Mucosa of stomach (tissue), 1 donor: ENCODE results near the gene MYOD1.

ENCODE experiments used
- H3K27me3 ChIP-seq: one replicate; pipeline ENCODE4 v1.7.0; 2013; ENCODE audit warnings: mild to moderate bottlenecking, low read length; ENCODE audit not compliant: control insufficient read depth, insufficient read depth
- H3K36me3 ChIP-seq: one replicate; pipeline ENCODE4 v1.7.0; 2013; ENCODE audit warnings: low read length; ENCODE audit not compliant: control insufficient read depth, insufficient read depth
- H3K4me1 ChIP-seq: one replicate; pipeline ENCODE4 v1.7.0; 2013; ENCODE audit warnings: mild to moderate bottlenecking, low read length; ENCODE audit not compliant: control insufficient read depth, insufficient read depth
- H3K4me3 ChIP-seq: one replicate; pipeline ENCODE4 v1.7.0; 2013; ENCODE audit warnings: low read length
- H3K9ac ChIP-seq: one replicate; pipeline ENCODE4 v1.7.0; 2013; ENCODE audit warnings: mild to moderate bottlenecking, low read length, moderate library complexity
- H3K9me3 ChIP-seq: one replicate; pipeline ENCODE4 v1.7.0; 2013; ENCODE audit warnings: mild to moderate bottlenecking, low read length, moderate library complexity; ENCODE audit not compliant: control insufficient read depth
- donor health status: Pancreatic carcinoma.

Gene MYOD1

GRCh38 chr11:17693531-17693930, 25.8 kb upstream of the MYOD1 start:
- H3K4me1 ChIP-seq, result no peaks in the 10 kb centered on the region
- H3K27me3 ChIP-seq, result peaks cover 46% of the 10 kb centered on the region
- H3K9me3 ChIP-seq, result no peaks in the 10 kb centered on the region
- no peak overlapping the region for H3K4me3 ChIP-seq
- no peak overlapping the region for H3K9ac ChIP-seq
- no peaks in the 10 kb centered on the region for H3K36me3 ChIP-seq

DNA sequence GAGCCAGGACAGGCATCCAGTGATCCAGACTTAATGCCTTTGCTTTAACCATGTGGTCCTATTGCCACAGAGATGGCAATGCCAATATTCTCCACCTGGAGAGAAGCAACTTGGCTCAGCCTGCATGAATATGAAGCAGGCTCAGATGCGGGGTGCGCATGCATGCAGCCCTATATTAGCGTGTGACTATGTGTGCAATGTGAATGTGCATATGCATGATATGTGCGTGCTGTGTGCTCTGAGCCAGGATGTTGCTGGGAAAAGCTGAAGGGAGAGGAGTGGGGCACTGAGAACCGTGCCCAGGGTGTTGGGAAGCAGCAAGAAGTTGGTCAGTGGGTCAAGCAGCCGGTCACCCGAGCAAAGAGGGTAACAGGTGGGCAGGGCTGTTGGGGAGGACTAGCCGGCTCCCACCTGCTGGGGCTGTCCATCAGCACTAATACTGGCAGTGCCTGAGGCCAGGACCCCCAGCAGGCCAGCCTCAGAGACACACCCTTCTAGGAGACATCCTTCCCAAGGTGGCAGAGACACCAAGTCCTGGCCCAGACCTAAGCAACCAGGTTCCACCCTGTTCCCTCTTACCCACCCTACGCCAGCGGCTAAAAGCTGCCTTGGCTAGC, 24.8 kb upstream of the MYOD1 start:
- peaks cover 46% of the 10 kb centered on the region for H3K27me3 ChIP-seq
- H3K9ac ChIP-seq, result no peak overlapping the region
- no peaks in the 10 kb centered on the region for H3K36me3 ChIP-seq
- no peaks in the 10 kb centered on the region for H3K4me1 ChIP-seq
- no peak overlapping the region for H3K4me3 ChIP-seq
- H3K9me3 ChIP-seq, result no peaks in the 10 kb centered on the region

- Histone ChIP-seq H3K4me1 (no peaks in the 10 kb centered on the region), H3K9me3 (no peaks in the 10 kb centered on the region), H3K4me3 (no peak overlapping the region), H3K27me3 (peaks cover 46% of the 10 kb centered on the region), H3K9ac (no peak overlapping the region), H3K36me3 (no peaks in the 10 kb centered on the region)
Observed at GRCh38 chr11:17695454-17696441, 23.6 kb upstream of the MYOD1 start.

GRCh38 chr11:17696741-17697140, 22.6 kb upstream of the MYOD1 start:
- Histone ChIP-seq H3K4me1 (no peaks in the 10 kb centered on the region), H3K27me3 (peaks cover 46% of the 10 kb centered on the region), H3K9me3 (no peaks in the 10 kb centered on the region), H3K4me3 (no peak overlapping the region), H3K9ac (no peak overlapping the region), H3K36me3 (no peaks in the 10 kb centered on the region)

- H3K9me3 ChIP-seq, result no peaks in the 10 kb centered on the region
- no peak overlapping the region for H3K9ac ChIP-seq
- no peak overlapping the region for H3K4me3 ChIP-seq
- no peaks in the 10 kb centered on the region for H3K4me1 ChIP-seq
- H3K27me3 ChIP-seq, result peaks cover 43% of the 10 kb centered on the region
- no peaks in the 10 kb centered on the region for H3K36me3 ChIP-seq
Observed at GRCh38 chr11:17697175-17697949, 22.0 kb upstream of the MYOD1 start.

- no peaks in the 10 kb centered on the region for H3K36me3 ChIP-seq
- no peak overlapping the region for H3K9ac ChIP-seq
- no peaks in the 10 kb centered on the region for H3K4me1 ChIP-seq
- no peak overlapping the region for H3K4me3 ChIP-seq
- H3K27me3 ChIP-seq, result peaks cover 31% of the 10 kb centered on the region
- H3K9me3 ChIP-seq, result no peaks in the 10 kb centered on the region
Observed at GRCh38 chr11:17699147-17700114, 19.9 kb upstream of the MYOD1 start.

GRCh38 chr11:17700991-17701390, 18.4 kb upstream of the MYOD1 start:
- H3K9me3 ChIP-seq, result no peaks in the 10 kb centered on the region
- no peak overlapping the region for H3K9ac ChIP-seq
- peaks cover 16% of the 10 kb centered on the region for H3K27me3 ChIP-seq
- H3K4me1 ChIP-seq, result no peaks in the 10 kb centered on the region
- H3K4me3 ChIP-seq, result no peak overlapping the region
- no peaks in the 10 kb centered on the region for H3K36me3 ChIP-seq

DNA sequence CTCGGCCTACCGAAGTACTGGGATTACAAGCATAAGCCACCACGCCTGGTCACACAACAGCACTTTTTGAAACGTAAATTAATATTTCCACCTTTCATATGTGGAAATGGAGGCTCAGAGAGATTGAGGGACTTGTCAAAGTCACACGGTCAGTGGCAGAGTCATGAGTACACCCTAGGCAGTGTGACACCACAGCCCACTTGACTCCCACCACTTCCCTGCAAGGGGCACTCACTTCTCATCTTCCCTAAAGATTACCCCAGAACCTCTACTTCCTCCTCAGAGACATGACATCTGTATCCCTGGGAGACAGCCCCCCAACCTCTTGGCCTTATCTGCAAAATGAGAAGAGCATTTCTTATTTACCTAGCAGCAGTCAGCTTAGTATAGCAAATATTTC, 16.5 kb upstream of the MYOD1 start:
- Histone ChIP-seq H3K27me3 (no peaks in the 10 kb centered on the region), H3K4me3 (no peak overlapping the region), H3K36me3 (no peaks in the 10 kb centered on the region), H3K9me3 (no peaks in the 10 kb centered on the region), H3K9ac (no peak overlapping the region), H3K4me1 (no peaks in the 10 kb centered on the region)

DNA sequence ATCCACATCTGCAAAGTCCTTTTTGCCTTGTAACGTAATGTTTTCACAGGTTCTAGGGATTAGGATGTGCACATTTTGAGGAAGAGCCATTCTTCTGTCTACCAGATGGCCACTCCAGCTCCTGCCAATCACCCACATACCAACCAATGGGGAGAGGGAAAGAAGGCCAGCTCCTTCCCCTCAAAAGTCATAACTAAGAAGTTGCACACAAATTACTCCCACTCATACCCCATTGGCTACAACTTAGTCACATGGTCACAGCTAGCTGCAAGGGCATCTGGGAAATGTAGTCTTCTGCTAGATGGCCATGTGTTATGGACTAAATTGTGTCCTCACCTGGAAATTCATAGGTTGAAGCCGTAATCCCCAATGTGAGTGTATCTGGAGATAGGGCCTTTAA, 15.4 kb upstream of the MYOD1 start:
- Histone ChIP-seq H3K9ac (no peak overlapping the region), H3K4me3 (no peak overlapping the region), H3K4me1 (no peaks in the 10 kb centered on the region), H3K36me3 (no peaks in the 10 kb centered on the region), H3K9me3 (no peaks in the 10 kb centered on the region), H3K27me3 (no peaks in the 10 kb centered on the region)

DNA sequence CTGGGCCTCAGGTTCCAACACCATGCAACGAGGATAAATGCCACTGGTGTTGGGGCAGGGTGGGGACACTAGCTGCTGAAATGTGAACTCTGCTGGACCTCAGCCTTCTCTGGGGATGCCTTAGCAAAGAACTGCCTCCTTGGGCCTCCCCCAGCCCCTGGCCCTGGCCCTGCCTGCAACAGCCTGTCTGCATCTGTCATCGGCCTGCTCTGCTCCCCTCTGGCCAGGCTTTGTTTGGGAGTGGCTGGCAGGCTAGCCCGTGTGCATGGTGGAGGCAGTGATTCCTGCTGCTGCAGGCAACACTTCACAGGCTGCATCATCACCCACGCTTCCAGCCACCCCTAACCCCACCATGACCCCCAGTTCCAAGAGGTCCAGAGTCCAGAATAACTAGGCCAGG, 11.5 kb upstream of the MYOD1 start:
- Histone ChIP-seq H3K27me3 (no peaks in the 10 kb centered on the region), H3K4me1 (no peaks in the 10 kb centered on the region), H3K4me3 (no peak overlapping the region), H3K36me3 (no peaks in the 10 kb centered on the region), H3K9me3 (no peaks in the 10 kb centered on the region), H3K9ac (no peak overlapping the region)

- Histone ChIP-seq H3K27me3 (peaks cover 14% of the 10 kb centered on the region), H3K4me3 (no peak overlapping the region), H3K36me3 (no peaks in the 10 kb centered on the region), H3K9ac (no peak overlapping the region), H3K4me1 (no peaks in the 10 kb centered on the region), H3K9me3 (no peaks in the 10 kb centered on the region)
Observed at GRCh38 chr11:17711836-17712235, 7.5 kb upstream of the MYOD1 start.
